CD4-positive, alpha-beta T cell treated with Interleukin-17A for 4 hours (primary cell): Measurements from ENCODE around the gene C6orf89.
A peak's percentile ranks its signal among the peaks of the same experiment; 100 is the strongest.
"Not testable (repeated sequence)": the region's sequence is repeated elsewhere in the genome, so short reads cannot be mapped to it uniquely, and the experiment has no call there.

ENCODE experiments used
- DNase-seq: peaks from one replicate; pipeline ENCODE4 v3.0.0-alpha.2; 2020; ENCODE audit warnings: mixed read lengths

The C6orf89 gene

GRCh38 chr6:36888654-36889481 lies 3.1 kb downstream of the C6orf89 start:
- DNase-seq = no peak

GRCh38 chr6:36890112-36890663 lies 4.4 kb downstream of the C6orf89 start:
- DNase-seq = no peak

- not testable (repeated sequence) for DNase-seq
These were observed 5.4 kb downstream of the C6orf89 start for GRCh38 chr6:36891153-36891552.

- no peak for DNase-seq
These were observed 8.5 kb downstream of the C6orf89 start for GRCh38 chr6:36893976-36894932.

- DNase-seq = peak; percentile 46
These were observed 11.9 kb downstream of the C6orf89 start for GRCh38 chr6:36897609-36898008.

- DNase-seq = no peak
These were observed 18.4 kb downstream of the C6orf89 start for GRCh38 chr6:36904114-36904513.

GRCh38 chr6:36904851-36905393 lies 19.2 kb downstream of the C6orf89 start:
- no peak for DNase-seq

GRCh38 chr6:36906539-36907325 lies 21.0 kb downstream of the C6orf89 start:
- no peak for DNase-seq

GRCh38 chr6:36907781-36908180 lies 22.0 kb downstream of the C6orf89 start:
- DNase-seq = no peak

GRCh38 chr6:36908747-36909146 lies 23.0 kb downstream of the C6orf89 start:
- no peak for DNase-seq

GRCh38 chr6:36912030-36912454 lies 26.3 kb downstream of the C6orf89 start:
- DNase-seq = peak; percentile 69

GRCh38 chr6:36912586-36912985 lies 26.8 kb downstream of the C6orf89 start:
- peak; percentile 70 for DNase-seq

GRCh38 chr6:36913082-36913481 lies 27.3 kb downstream of the C6orf89 start:
- DNase-seq = no peak

GRCh38 chr6:36914227-36914794 lies 28.6 kb downstream of the C6orf89 start:
- DNase-seq = peak; percentile 37

GRCh38 chr6:36915599-36915998 lies 29.8 kb downstream of the C6orf89 start:
- DNase-seq = no peak

- no peak for DNase-seq
These were observed 30.4 kb downstream of the C6orf89 start for GRCh38 chr6:36916126-36916525.

GRCh38 chr6:36917541-36918193 lies 31.9 kb downstream of the C6orf89 start:
- no peak for DNase-seq

- DNase-seq = no peak
These were observed 34.3 kb downstream of the C6orf89 start for GRCh38 chr6:36920049-36920448.

GRCh38 chr6:36920546-36920945 lies 34.8 kb downstream of the C6orf89 start:
- no peak for DNase-seq

GRCh38 chr6:36924131-36924530 lies 38.4 kb downstream of the C6orf89 start:
- no peak for DNase-seq

- DNase-seq = no peak
These were observed 39.1 kb downstream of the C6orf89 start for GRCh38 chr6:36924778-36925374.
